ENCODE data around the gene KRTAP4-1. TPM values are rescaled to one million over a fixed set of nuclear protein-coding genes. Genes with fewer than 3 reads are reported as not detected.
"Not testable (repeated sequence)": the region's sequence is repeated elsewhere in the genome, so short reads cannot be mapped to it uniquely, and the experiment has no call there.

KRTAP4-1 gene
- not detected in 2 replicates for total RNA-seq (2014; rRNA removed; shearing (Covaris generic))

DNA sequence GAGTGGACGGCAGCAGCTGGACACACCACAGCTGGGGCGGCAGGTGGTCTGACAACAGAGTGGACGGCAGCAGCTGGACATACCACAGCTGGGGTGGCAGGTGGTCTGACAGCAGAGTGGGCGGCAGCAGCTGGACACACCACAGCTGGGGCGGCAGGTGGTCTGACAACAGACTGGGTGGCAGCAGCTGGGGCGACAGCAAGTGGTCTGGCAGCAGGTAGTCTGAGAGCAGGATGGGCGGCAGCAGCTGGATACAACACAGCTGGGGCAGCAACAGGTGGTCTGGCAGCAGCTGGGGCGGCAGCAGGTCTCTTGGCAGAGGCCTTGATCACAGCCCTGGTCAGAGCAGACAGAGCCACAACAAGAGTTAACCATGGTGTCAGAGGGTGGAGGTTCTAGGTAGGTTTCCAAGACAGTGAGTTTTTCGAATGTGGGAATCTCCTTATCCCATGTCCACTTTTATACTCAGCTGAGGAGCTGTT is at the start of gene KRTAP4-1:
Gene KRTAP4-1, minus strand, starts transcription at position 432 of the 482 bp plus-strand sequence. Its CDS starts 57 bp downstream, at position 375.
- no peak for DNase-seq (ENCODE audit: low spot score)

DNA sequence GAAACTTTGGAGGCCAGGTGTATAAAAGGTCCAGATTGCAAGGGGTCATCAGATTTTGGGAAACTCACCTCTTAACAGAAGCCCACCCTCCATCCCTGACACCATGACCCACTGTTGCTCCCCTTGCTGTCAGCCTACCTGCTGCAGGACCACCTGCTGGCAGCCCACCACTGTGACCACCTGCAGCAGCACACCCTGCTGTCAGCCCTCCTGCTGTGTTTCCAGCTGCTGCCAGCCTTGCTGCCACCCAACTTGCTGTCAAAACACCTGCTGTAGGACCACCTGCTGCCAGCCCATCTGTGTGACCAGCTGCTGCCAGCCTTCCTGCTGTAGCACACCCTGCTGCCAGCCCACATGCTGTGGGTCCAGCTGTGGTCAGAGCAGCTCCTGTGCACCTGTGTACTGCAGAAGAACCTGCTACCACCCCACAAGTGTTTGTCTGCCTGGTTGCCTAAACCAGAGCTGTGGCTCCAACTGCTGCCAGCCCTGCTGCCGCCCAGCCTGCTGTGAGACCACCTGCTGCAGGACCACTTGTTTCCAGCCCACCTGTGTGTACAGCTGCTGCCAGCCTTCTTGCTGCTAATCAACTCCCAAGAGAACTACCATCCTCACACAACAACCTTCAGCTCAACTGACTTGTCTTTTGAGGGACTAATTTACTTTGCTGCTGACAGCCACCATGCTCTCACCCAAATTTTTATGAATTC is 47.8 kb upstream of the KRTAP4-1 start, which contains the start of gene KRTAP9-3:
Gene KRTAP9-3, plus strand, starts transcription at position 51 of the 707 bp plus-strand sequence. Its CDS starts 53 bp downstream, at position 104.
- not testable (repeated sequence) for DNase-seq (ENCODE audit: low spot score)

DNA sequence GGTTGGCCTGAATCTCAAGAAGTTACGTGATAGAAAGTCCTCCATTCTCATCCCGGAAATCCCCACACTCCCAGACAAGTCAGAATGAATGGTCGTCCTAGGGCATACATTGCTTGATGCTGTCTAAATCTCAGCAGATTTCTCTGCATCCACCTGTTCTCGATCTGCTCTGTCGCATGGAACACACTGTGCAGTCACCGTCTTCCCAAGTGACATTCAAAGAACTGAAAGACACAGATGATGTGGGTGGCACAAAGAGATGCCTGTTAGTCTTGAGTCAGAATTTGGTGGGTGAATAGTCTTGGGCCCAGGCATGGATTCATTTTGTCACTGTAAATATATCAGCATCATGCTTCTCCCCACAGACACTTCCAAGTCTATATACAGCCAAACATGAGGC is 47.0 kb upstream of the KRTAP4-1 start:
- DNase-seq (ENCODE audit: low spot score) = no peak

DNA sequence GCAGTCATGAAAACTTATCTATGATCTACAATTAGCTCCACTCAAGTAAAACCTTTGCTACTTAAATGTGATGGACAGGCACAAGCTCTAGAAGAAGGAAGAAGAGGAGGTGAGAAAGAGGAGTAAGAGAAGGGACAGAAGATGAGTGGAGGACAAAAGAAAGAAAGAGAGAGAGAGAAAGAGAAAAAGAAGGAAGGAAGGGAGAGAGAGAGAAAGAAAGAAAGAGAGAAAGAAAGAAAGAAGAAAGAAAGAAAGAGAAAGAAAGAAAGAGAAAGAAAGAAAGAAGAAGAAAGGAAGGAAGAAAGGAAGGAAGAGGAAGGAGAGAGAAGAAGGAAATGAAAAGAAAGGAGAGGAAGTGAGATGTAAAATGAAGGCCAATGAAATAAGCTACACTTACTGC is 45.4 kb upstream of the KRTAP4-1 start:
- no peak for DNase-seq (ENCODE audit: low spot score)

DNA sequence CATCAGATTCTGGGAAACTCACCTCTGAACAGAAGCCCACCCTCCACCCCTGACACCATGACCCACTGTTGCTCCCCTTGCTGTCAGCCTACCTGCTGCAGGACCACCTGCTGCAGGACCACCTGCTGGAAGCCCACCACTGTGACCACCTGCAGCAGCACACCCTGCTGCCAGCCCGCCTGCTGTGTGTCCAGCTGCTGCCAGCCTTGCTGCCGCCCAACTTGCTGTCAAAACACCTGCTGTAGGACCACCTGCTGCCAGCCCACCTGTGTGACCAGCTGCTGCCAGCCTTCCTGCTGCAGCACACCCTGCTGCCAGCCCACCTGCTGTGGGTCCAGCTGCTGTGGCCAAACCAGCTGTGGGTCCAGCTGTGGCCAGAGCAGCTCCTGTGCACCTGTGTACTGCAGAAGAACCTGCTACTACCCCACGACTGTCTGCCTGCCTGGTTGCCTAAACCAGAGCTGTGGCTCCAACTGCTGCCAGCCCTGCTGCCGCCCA is 41.9 kb upstream of the KRTAP4-1 start, which contains the start of gene KRTAP9-2:
Gene KRTAP9-2, plus strand, starts transcription at position 51 of the 498 bp plus-strand sequence. Its CDS starts 7 bp downstream, at position 58.
- not testable (repeated sequence) for DNase-seq (ENCODE audit: low spot score)

DNA sequence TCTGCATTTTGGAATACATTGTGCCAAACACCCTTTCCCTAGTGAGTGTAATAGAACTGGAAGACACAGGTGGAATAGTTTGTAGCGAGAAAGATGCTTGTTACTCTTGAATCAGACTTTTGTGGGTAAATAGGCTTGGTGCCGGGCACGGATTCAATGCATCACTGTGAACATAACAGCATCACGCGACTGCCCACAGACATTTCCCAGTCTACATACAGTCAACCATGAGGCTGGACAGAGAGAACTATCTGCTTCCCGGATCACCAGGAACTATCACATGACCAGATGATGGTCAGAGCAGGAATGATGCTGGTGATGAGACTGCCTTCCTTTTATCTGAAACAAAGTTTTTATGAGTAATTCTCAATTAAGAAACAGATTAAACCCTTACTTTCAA is 41.3 kb upstream of the KRTAP4-1 start:
- DNase-seq (ENCODE audit: low spot score) = no peak

DNA sequence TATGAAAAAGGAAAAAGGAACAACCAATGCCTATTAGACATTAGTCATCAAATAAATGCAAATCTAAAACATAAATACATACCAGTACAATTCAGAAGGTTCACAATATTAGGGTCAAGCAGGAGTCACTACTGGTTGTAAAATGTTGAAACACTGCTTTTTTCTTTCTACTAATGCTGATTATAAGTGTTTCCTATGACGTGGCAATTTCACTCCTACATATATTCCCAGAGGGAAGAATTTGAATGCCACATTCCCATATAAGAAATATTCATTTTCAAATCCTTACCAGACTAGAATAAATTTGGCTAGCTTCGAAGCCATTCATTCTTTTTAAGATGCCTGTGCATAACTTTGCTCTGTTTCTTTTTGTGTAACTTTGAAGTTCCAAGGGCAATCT is 39.1 kb upstream of the KRTAP4-1 start:
- DNase-seq (ENCODE audit: low spot score) = no peak

DNA sequence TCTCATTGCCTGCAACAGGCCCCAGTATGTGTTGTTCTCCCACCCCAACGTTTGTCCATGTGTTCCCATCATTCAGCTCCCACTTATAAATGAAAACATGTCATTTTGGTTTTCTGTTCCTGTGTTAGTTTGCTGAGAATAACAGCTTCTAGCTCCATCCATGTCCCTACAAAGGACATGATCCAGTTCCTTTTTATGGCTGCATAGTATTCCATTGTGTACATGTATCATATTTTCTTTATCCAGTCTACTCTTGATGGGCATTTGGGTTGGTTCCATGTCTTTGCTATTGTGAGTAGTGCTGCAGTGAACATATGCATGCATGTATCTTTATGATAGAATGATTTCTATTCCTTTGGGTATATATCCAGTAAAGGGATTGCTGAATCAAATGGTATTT is 31.0 kb upstream of the KRTAP4-1 start:
- DNase-seq (ENCODE audit: low spot score) = no peak

DNA sequence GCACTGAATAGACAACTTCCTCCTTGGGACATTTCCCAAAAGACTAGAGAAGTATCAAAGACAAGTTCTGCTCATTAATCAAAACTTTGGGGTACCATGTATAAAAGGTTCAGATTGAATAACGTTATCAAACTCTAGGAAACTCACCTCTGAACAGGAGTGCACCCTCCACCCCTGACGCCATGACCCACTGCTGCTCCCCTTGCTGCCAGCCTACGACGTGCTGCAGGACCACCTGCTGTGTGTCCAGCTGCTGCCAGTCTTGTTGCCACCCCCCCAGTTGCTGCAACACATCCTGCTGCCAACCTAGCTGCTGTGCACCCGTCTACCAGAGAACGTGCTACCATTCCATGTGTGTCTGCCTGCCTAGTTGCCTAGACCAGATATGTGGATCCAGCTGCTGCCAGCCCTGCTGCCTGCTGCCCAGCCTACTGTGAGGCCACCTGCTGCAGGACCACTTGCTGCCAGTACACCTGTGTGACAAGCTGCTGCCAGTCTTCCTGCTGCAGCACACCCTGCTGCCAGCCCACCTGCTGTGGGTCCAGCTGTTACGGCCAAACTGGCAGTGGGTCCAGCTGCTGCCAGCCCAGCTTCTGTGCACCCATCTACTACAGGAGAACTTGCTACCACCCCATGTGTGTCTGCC is 27.9 kb upstream of the KRTAP4-1 start:
- DNase-seq (ENCODE audit: low spot score) = no peak

DNA sequence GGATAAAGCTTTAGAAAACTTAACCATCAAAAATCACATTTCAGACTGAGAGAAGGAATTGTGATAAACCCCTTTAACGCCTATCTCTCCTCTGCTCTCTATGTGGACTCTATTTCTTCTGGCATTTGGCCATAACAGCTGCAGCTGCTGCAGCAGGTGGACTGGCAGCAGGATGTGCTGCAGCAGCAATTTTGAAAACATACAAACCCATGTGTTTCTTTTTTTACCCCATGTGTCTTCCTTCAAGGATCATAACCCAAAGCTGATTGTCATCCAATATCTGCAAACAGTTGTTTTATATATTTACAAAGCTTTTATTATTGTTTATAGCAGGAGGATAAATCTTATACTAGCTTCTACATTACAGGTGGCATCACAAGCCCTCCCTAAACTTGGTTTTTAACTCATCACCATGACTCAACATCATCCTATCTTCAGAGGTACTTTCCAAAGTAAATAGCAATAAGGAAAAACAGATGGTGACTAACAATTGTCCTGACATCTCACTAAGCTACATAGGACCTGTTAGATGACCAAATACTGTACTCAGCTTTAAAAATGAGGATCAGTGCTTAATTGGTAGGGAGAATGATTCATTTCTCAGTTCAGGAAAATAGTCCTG is 27.2 kb upstream of the KRTAP4-1 start:
- no peak for DNase-seq (ENCODE audit: low spot score)

DNA sequence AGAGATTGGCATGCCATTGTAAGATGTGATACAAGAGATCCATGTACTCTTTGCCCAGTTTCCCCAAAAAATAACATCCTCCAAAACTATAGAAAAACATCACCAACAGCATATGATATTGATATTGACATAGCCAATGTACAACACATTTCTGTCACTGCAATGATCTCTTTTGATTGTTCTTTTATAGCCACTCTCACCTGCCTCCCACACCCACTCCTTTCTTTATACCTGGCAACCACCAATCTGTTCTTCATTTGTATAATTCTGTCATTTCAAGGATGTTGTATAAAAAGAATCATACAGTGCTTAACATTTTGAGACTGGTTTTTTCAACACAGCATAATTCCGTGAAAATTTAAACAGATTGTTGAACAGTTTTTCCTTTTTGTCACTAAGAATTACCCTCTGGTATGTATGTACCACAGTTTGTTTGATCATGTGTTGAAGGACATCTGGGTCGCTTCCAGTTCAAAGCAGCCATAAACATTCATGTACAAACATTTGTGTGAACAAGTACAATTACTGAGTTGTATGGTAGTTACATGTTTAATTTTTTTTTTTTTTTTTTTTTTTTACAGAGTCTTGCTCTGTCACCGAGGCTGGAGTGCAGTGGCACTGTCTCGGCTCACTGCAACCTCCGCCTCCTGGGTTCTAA is 14.8 kb upstream of the KRTAP4-1 start:
- DNase-seq (ENCODE audit: low spot score) = no peak

DNA sequence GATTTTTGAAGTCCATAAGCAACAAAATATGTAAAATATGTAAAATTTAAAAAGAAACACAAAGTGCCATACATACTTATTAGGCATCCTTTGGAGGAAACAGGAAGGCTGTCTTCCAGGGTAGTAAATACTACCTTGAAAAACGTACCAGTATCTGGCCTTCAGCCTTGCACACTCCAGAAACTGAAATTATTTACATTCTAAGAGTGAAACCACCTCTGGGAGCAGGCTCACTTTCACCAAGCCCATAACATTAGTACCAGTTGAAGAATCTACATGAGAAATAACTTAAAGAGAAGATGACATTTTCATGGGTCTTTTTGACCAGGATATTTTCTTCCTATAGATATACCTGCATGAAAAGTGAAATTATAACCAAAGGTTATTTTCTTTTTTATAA is 11.4 kb upstream of the KRTAP4-1 start:
- DNase-seq (ENCODE audit: low spot score) = no peak

DNA sequence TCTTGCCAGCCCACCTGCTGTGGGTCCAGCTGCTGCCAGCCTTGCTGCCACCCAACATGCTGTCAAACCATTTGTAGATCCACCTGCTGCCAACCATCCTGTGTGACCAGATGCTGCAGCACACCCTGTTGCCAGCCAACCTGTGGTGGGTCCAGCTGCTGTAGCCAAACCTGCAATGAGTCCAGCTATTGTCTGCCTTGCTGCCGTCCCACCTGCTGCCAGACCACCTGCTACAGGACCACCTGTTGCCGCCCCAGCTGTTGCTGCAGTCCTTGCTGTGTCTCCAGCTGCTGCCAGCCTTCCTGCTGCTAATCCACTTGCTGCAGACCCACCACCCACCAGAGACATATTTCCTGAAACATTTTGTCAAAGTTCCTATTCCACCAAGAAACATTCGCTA is 5.6 kb upstream of the KRTAP4-1 start:
- no peak for DNase-seq (ENCODE audit: low spot score)

DNA sequence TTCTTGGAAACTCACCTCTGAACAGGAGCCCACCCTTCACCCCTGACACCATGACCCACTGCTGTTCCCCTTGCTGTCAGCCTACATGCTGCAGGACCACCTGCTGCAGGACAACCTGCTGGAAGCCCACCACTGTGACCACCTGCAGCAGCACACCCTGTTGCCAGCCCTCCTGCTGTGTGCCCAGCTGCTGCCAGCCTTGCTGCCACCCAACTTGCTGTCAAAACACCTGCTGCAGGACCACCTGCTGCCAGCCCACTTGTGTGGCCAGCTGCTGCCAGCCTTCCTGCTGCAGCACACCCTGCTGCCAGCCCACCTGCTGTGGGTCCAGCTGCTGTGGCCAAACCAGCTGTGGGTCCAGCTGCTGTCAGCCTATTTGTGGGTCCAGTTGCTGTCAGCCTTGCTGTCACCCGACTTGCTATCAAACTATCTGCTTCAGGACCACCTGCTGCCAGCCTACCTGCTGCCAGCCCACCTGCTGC is 5.2 kb upstream of the KRTAP4-1 start, which contains the start of gene KRTAP9-1:
Gene KRTAP9-1, plus strand, starts transcription at position 51 of the 482 bp plus-strand sequence. Its CDS starts 0 bp downstream, at position 51.
- not testable (repeated sequence) for DNase-seq (ENCODE audit: low spot score)

DNA sequence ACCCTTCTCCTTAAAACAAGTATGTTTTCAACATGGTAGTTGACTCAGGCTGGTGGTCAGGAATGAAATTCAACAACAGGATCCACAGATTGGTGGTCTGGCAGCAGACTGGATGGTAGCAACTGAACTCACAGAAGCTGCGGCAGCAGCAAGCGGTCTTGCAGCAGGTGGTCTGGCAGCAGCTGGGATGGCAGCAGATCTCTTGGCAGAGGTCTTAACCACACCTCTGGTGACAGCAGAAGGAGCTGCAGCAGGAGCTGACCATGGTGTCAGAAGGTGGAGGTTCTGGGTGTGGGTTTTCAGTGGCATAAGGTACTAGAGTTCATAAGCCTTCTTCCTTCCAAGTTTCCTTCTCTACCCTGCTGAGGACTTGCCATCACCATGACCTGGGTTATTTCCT is 2.2 kb upstream of the KRTAP4-1 start:
- no peak for DNase-seq (ENCODE audit: low spot score)

DNA sequence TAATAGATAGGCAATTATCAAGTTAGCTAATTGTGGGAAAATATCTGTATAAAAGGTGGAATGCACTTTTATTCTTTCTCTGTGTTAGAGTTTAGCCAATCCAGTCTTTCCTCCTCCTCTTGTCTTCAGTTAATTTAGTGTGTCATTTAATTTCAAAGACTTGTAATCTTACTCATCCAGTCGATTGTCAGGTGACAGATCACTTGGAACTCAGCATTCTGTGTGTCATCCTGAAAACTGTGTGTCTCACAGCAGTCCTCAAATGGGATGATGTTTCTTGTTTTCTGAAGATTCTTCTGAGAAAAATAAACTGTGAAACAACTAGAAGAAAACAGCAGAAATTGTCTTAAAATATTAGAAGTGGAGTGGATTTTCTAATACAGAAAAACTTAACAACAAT is 290 bp upstream of the KRTAP4-1 start:
- no peak for DNase-seq (ENCODE audit: low spot score)

DNA sequence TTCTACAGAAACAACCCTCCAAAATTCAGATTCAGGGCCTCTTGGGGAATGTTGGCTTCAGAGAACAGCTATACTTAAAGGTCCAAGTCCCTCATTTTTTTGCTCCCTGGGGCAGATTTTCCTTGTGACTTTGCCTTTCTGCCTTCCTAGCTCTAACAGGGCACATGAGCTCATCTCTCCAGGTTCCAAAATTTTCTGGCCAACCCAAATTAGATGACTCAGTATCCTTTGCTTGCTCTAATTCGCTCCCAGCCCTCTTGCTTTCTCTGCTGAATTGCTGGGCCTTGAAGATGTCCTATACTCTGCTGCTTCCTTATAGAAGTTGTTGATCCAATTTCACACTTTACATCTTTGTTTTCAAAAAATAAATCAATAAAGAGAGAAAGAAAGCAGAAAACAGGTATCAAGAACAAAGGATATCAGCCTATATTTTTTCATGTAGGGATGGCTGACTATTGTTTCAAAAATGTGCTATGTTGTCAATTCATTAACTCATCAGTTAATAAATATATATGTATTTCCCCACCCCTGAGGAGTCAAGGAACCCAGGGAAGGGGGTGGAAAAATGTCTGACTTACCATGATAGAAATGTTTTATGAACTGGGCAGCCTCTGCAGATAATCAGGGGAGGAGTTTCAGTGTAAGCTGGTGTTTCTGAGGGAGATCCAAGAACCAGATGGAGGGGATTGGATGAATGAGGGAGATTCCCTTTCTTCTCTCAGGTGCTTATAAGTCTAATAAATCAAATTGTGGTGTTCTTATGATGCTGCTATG is 5.7 kb downstream of the KRTAP4-1 start:
- DNase-seq (ENCODE audit: low spot score) = no peak

DNA sequence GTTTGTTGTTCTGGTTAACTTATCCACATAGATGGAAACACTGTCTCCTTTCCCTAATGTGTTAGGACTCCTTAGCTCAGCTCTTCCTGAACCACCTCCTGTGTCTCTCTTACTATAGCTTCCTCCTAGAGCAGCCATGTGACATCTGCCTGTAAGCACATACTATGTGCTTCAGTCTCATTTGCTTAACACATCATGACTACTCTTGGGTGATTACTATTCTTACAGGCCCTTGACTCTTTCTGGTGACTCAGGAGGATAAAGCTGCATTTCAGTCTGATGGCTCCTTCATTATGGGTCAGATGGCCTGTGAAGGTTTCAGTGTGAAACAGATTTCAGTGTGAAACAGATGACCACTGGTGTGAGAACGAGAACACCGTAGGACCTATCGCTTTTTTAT is 6.4 kb downstream of the KRTAP4-1 start:
- no peak for DNase-seq (ENCODE audit: low spot score)

DNA sequence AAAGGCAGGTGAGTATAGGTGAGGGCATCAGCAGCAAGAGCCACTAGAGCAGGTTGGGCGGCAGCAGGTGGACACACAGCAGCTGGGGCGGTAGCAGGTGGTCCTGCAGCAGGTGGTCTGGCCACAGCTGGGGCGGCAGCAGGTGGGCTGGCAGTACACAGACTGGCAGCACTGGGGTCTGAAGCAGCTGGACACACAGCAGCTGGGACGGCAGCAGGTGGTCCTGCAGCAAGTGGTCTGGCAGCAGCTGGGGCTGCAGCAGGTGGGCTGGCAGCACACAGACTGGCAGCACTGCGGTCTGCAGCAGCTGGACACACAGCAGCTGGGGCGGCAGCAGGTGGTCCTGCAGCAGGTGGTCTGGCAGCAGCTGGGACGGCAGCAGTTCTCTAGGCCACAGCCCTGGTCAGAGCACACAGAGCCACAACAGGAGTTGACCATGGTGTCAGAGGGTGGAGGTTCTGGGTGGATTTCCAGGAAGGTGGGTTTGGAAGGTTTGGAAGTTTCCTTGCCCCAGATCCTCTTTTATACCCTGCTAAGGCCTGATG is 6.9 kb downstream of the KRTAP4-1 start, which contains the start of gene KRTAP4-2:
Gene KRTAP4-2, minus strand, starts transcription at position 495 of the 545 bp plus-strand sequence. Its CDS starts 57 bp downstream, at position 438.
- DNase-seq (ENCODE audit: low spot score) = no peak

DNA sequence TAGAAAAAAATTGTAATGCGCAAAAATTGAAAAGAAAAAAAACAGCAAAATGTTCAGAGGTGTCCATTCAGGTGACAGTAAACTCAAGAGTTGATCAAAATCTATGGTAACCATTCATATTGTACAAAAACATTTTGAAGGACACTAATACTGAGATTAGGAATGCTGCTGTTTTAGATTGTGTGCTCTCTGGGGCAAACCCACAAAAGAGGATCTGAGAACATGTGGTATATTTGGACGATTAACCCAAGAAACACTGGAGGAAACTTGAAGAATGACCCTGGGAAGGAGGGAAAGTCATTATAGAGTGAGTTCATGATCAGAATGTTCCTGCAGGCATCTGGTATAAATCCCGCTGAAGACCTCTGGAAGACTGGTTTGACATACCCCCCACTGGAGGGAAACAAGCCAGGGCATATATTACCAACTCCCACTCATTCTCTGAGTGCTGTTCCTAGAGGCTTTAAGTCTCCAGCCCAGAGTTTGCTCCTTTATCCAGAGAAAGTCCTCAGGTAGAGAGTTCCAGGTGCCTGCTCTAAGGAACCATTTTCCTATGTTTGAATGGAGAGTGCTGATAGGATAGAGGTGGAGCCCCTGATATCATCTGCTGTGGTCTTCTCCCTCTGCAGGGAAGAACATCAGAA is 7.8 kb downstream of the KRTAP4-1 start:
- DNase-seq (ENCODE audit: low spot score) = no peak

Data from H4 (cell line).